Coronary artery (tissue), 2 donors: Measurements from ENCODE around the gene DAB1.

Experiments
- DNase-seq: peaks from one replicate; pipeline ENCODE4 v3.0.0-alpha.2; 2017; ENCODE audit warnings: low spot score
- H3K27ac ChIP-seq, 2 donors: fragments of 200-600 bp; sonication (generic); one replicate each; pipeline ENCODE4 v1.5.1; 2016 to 2019
- H3K4me3 ChIP-seq: fragments of 200-600 bp; sonication (generic); 2 replicates; pipeline ENCODE4 v1.5.1; 2016; ENCODE audit warnings: mild to moderate bottlenecking, moderate library complexity
- TF ChIP-seq, protein P1 (sequence below): fragments of 200-600 bp; sonication (generic); IDR thresholded peaks from one replicate; pipeline ENCODE4 v1.5.1; 2019; ENCODE audit warnings: antibody characterized with exemption

Gene DAB1

DNA sequence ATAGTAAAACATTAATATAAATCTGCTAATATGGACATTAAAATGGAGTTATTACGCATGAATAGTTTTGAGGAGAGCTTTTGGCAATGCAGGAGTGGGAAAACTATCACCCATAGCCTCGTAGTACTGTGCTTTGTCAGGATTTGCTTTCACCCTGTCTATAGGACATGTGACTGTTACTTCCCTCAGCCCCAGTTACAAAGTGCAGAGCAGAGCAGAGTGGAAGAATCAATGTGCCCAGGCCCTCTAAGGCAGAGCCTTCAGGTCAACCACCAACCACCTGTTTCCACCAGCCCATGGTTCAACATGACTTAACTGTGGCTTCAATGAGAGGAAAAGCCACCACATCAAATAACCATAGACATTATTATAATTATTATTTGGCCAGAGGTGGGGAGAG lies 389.1 kb downstream of the DAB1 start:
- TF ChIP-seq, protein P1, sequence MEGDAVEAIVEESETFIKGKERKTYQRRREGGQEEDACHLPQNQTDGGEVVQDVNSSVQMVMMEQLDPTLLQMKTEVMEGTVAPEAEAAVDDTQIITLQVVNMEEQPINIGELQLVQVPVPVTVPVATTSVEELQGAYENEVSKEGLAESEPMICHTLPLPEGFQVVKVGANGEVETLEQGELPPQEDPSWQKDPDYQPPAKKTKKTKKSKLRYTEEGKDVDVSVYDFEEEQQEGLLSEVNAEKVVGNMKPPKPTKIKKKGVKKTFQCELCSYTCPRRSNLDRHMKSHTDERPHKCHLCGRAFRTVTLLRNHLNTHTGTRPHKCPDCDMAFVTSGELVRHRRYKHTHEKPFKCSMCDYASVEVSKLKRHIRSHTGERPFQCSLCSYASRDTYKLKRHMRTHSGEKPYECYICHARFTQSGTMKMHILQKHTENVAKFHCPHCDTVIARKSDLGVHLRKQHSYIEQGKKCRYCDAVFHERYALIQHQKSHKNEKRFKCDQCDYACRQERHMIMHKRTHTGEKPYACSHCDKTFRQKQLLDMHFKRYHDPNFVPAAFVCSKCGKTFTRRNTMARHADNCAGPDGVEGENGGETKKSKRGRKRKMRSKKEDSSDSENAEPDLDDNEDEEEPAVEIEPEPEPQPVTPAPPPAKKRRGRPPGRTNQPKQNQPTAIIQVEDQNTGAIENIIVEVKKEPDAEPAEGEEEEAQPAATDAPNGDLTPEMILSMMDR: no peak
- no peak overlapping the region for H3K4me3 ChIP-seq
- H3K27ac ChIP-seq: no peak overlapping the region
- no peak for DNase-seq

GRCh38 chr1:57033222-57034001 lies 390.4 kb downstream of the DAB1 start:
- TF ChIP-seq, protein P1: no peak
- DNase-seq: no peak
- Histone ChIP-seq H3K4me3 (no peak overlapping the region), H3K27ac (no peak overlapping the region)

DNA sequence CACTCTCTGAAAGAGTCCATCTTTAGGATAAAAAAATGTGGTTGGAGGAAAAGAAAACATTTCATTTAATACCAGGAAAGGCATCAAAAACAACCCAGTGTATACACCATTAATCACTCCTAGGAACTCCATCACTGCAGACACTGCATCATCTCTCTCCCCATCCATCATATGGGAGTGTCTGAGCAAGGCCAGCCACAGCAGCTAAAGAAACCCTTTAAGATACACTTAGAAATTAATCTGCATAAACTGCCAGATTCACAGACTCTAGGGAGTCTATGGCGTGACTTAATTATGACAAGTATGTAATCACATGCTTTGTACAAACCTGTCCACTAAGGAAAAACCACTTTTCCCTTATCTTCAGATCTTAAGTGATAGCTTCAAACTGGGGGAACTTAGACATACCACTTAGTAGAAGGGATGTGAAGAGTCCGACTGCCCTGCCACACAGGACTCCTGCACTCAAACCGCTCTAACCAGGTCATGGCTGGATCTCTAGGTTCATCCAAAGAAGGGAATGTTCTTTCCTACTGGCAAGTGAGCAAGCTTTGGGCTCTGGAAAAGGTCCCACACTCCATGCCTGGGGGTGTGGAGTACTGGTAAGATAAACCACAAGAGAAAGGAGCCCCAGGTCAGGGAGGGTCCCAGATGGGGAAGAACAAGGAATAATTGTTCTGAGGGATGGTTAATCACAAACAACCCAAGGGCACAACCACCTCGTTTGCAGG lies 397.1 kb downstream of the DAB1 start:
- no peak overlapping the region for H3K4me3 ChIP-seq
- DNase-seq: no peak
- TF ChIP-seq, protein P1: no peak
- H3K27ac ChIP-seq: no peak overlapping the region

DNA sequence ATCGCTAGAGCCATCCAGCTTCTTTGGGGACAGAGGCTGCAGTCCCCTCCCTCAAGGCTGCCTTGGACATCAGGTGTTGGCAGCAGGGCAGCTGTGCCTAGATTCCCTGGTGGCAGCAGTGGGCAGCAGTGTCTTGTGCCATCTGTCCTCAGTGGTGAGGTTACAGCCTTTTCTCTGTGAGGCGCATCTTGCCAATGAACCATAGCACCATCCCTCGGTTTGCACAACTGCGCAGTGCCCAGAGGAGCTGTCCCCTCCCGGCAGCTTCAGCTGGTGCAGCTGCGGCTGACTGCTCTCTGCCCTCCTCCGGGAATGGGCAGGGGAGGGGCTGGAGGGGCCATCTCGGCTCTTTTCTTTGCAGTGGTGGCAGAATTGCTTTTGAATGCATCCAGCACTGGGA lies 399.0 kb downstream of the DAB1 start:
- no peak for DNase-seq
- H3K27ac ChIP-seq: no peak overlapping the region
- TF ChIP-seq, protein P1: no peak
- no peak overlapping the region for H3K4me3 ChIP-seq

DNA sequence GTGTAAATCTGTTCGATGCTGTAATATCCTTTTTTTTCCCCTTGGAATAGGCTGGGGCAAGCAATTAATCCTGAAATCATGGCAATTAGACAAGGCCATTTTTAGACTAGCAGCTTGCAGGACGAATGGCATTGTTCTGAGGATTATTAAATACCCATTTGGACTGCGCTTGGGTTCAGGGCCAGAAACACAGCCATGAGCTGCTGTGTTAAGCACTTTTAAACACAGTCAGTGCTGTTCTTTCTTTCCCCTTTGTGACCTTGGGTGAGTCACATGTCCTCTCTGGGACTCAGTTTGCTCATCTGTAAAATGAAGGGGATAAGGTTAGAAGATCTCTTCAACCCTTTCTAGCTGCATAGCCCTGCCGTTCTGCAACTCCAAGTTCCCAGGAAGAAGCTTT lies 399.4 kb downstream of the DAB1 start:
- no peak overlapping the region for H3K4me3 ChIP-seq
- no peak overlapping the region for H3K27ac ChIP-seq
- TF ChIP-seq, protein P1: no peak
- no peak for DNase-seq

- TF ChIP-seq, protein P1: no peak
- no peak for DNase-seq
- no peak overlapping the region for H3K4me3 ChIP-seq
- no peak overlapping the region for H3K27ac ChIP-seq
These were observed 403.6 kb downstream of the DAB1 start for GRCh38 chr1:57020216-57020615.
